ENCODE results near the gene TSTD1.
"Not testable (repeated sequence)": the region's sequence is repeated elsewhere in the genome, so short reads cannot be mapped to it uniquely, and the experiment has no call there.

The TSTD1 gene

GRCh38 chr1:161069241-161069640, 30.5 kb upstream of the TSTD1 start:
- H3K4me3 ChIP-seq (ENCODE audit: low read length): no peak overlapping the region
- DNase-seq (ENCODE audit: low read depth): no peak

GRCh38 chr1:161068306-161069234, 29.8 kb upstream of the TSTD1 start:
- no peak overlapping the region for H3K4me3 ChIP-seq (ENCODE audit: low read length)
- no peak for TF ChIP-seq CTCF (conservative IDR thresholded peaks at IDR 0.05; ENCODE audit: low read depth, low read length)
- no peak for DNase-seq (ENCODE audit: low read depth)

More at GRCh38 chr1:161069241-161069640, 30.5 kb upstream of the TSTD1 start:
- no peak for TF ChIP-seq CTCF (conservative IDR thresholded peaks at IDR 0.05; ENCODE audit: low read depth, low read length)

- TF ChIP-seq CTCF (conservative IDR thresholded peaks at IDR 0.05; ENCODE audit: low read depth, low read length): no peak
- no peak for DNase-seq (ENCODE audit: low read depth)
- no peak overlapping the region for H3K4me3 ChIP-seq (ENCODE audit: low read length)
Measured at GRCh38 chr1:161066694-161067093, 27.9 kb upstream of the TSTD1 start.

GRCh38 chr1:161065681-161066080, 26.9 kb upstream of the TSTD1 start:
- H3K4me3 ChIP-seq (ENCODE audit: low read length); DNase-seq (ENCODE audit: low read depth): not testable (repeated sequence)

- not testable (repeated sequence) for H3K4me3 ChIP-seq (ENCODE audit: low read length); DNase-seq (ENCODE audit: low read depth)
Measured at GRCh38 chr1:161063936-161064335, 25.2 kb upstream of the TSTD1 start.

GRCh38 chr1:161061419-161061818, 22.7 kb upstream of the TSTD1 start:
- TF ChIP-seq CTCF (conservative IDR thresholded peaks at IDR 0.05; ENCODE audit: low read depth, low read length): no peak
- no peak overlapping the region for H3K4me3 ChIP-seq (ENCODE audit: low read length)
- DNase-seq (ENCODE audit: low read depth): no peak

- TF ChIP-seq CTCF (conservative IDR thresholded peaks at IDR 0.05; ENCODE audit: low read depth, low read length): no peak
- no peak overlapping the region for H3K4me3 ChIP-seq (ENCODE audit: low read length)
- no peak for DNase-seq (ENCODE audit: low read depth)
Measured at GRCh38 chr1:161059293-161059692, 20.5 kb upstream of the TSTD1 start.

GRCh38 chr1:161054805-161055204, 16.0 kb upstream of the TSTD1 start:
- H3K4me3 ChIP-seq (ENCODE audit: low read length): no peak overlapping the region
- peak; percentile 13 for TF ChIP-seq CTCF (conservative IDR thresholded peaks at IDR 0.05; ENCODE audit: low read depth, low read length)
- DNase-seq (ENCODE audit: low read depth): no peak
